Suprapubic skin (tissue), 4 donors: ENCODE measurements around the gene CD2AP. TPM values are rescaled to one million over a fixed set of nuclear protein-coding genes. Genes with fewer than 3 reads are reported as not detected.

ENCODE experiments used
- DNase-seq, 2 donors: peaks; one replicate each; pipeline ENCODE4 v3.0.0-alpha.2; 2019; ENCODE audit warnings: low spot score in 2 of 2
- H3K27ac ChIP-seq: fragments of 200-600 bp; sonication (generic); one replicate; pipeline ENCODE4 v1.5.1; 2019
- H3K27me3 ChIP-seq: fragments of 200-600 bp; sonication (generic); one replicate; pipeline ENCODE4 v1.5.1; 2019
- H3K36me3 ChIP-seq: fragments of 200-600 bp; sonication (generic); one replicate; pipeline ENCODE4 v1.5.1; 2019
- H3K4me1 ChIP-seq: fragments of 200-600 bp; sonication (generic); one replicate; pipeline ENCODE4 v1.5.1; 2019
- H3K4me3 ChIP-seq: fragments of 200-600 bp; sonication (generic); one replicate; pipeline ENCODE4 v1.5.1; 2019; ENCODE audit warnings: mild to moderate bottlenecking
- H3K9me3 ChIP-seq: fragments of 200-600 bp; sonication (generic); one replicate; pipeline ENCODE4 v1.5.1; 2019
- EP300 ChIP-seq: sonication (generic); formaldehyde crosslinking; IDR thresholded peaks from one replicate; pipeline ENCODE4 v1.6.1; 2017; ENCODE audit warnings: antibody characterized with exemption
- POLR2A ChIP-seq, 2 donors: fragments of 450-650 bp; IDR thresholded peaks; one replicate each; pipeline ENCODE4 v1.6.1; 2017; ENCODE audit warnings: antibody characterized with exemption in 2 of 2, mild to moderate bottlenecking in 2 of 2, moderate library complexity in 2 of 2
- POLR2AphosphoS5 ChIP-seq, 3 donors: sonication (generic); formaldehyde crosslinking; IDR thresholded peaks; one replicate each; pipeline ENCODE4 v1.6.1; 2017; ENCODE audit warnings: antibody characterized with exemption in 3 of 3
- WGBS: methylation state at CpG from one replicate; pipeline ENCODE4 v1.1.5; 2018; 5-methylcytosine and 5-hydroxymethylcytosine counted together
- total RNA-seq, 4 donors: library from RNA; depleted of rRNA; stranded (reverse); fragments of >200 nt; gene quantifications; one replicate each; pipeline ENCODE4 v1.1.0, GENCODE V29; 2016
- TF ChIP-seq, protein P1 (sequence below), 2 donors: fragments of 200-600 bp in 1 of 2; fragments of 450-650 bp in 1 of 2; sonication (generic) in 1 of 2; IDR thresholded peaks; one replicate each; pipeline ENCODE4 v1.5.1; 2016 to 2019; ENCODE audit warnings: antibody characterized with exemption in 2 of 2, mild to moderate bottlenecking in 1 of 2, moderate library complexity in 1 of 2

The CD2AP gene
- total RNA-seq, 4 donors from 2014 or later = 20.4 to 41.8 (median 28.3) TPM

DNA sequence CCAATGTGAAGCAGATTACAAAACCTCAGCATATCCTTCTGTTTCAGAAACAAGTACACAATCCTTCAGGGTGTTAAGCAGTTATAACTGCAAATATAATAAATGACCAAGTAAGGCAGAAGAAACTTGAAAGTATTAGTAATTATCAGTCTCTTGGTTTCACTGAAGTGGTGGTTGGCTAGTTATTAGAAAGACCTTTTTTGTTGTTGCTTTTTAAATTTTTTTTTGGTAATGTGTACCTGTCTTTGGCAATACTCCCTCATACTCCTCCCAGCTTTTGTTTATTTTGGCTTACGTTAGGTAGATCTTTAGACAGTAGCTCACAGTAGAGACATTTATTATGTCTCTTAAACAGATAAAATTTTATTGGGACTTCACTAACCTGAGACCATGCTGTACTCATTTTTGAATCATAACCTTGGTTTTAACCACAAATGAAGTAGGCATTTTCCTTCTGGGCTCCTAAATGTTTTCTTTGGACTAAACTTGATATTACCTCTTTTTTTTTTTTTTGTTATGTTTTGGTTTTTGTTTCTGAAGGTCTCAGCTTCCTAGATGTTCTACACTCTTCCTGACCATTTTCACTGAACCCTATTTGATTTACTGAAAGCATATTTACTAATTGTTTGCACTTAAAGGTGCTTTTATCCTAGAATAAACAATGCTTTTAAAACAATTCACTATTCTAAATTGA is 6.4 kb downstream of the CD2AP start:
- Histone ChIP-seq H3K4me3 (no peak overlapping the region), H3K27ac (no peak overlapping the region), H3K4me1 (peaks cover 59% of the 10 kb centered on the region), H3K27me3 (no peaks in the 10 kb centered on the region), H3K36me3 (no peaks in the 10 kb centered on the region), H3K9me3 (no peaks in the 10 kb centered on the region)
- 46% methylated on average over 1 of the region's 1 CpG for WGBS
- TF ChIP-seq POLR2A (IDR thresholded peaks at IDR 0.05) = no peak
- TF ChIP-seq POLR2AphosphoS5 (IDR thresholded peaks at IDR 0.05) = no peak
- TF ChIP-seq, protein P1, sequence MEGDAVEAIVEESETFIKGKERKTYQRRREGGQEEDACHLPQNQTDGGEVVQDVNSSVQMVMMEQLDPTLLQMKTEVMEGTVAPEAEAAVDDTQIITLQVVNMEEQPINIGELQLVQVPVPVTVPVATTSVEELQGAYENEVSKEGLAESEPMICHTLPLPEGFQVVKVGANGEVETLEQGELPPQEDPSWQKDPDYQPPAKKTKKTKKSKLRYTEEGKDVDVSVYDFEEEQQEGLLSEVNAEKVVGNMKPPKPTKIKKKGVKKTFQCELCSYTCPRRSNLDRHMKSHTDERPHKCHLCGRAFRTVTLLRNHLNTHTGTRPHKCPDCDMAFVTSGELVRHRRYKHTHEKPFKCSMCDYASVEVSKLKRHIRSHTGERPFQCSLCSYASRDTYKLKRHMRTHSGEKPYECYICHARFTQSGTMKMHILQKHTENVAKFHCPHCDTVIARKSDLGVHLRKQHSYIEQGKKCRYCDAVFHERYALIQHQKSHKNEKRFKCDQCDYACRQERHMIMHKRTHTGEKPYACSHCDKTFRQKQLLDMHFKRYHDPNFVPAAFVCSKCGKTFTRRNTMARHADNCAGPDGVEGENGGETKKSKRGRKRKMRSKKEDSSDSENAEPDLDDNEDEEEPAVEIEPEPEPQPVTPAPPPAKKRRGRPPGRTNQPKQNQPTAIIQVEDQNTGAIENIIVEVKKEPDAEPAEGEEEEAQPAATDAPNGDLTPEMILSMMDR (IDR thresholded peaks at IDR 0.05) = no peak
- no peak for TF ChIP-seq EP300
- DNase-seq = no peak

DNA sequence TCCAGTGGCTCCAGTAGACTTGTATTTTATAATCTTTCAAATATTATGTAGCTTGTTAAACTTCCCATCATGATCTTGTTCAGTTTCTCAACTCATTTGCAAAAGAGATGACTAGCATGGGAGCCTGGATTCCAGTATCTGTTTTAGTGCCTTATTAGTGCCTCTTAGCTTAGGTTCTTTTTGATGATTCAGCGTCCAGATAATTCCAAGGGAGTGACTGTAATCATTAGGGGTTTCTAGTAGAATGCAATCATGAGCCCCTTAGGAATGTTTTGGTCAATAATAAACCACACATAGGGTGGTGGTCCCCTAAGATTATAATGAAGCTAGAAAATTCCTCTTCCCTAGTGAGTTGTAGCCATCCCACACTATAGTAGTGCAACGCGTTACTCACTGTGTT is 7.0 kb downstream of the CD2AP start:
- H3K36me3 ChIP-seq = no peaks in the 10 kb centered on the region
- H3K4me1 ChIP-seq = peaks cover 53% of the 10 kb centered on the region
- 84% methylated on average over 3 of the region's 3 CpGs for whole genome bisulfite sequencing
- H3K4me3 ChIP-seq = no peak overlapping the region
- no peaks in the 10 kb centered on the region for H3K27me3 ChIP-seq
- H3K9me3 ChIP-seq = no peaks in the 10 kb centered on the region
- H3K27ac ChIP-seq = no peak overlapping the region
- no peak for DNase-seq
- no peak for TF ChIP-seq POLR2AphosphoS5 (IDR thresholded peaks at IDR 0.05)
- no peak for TF ChIP-seq POLR2A (IDR thresholded peaks at IDR 0.05)
- no peak for TF ChIP-seq EP300
- TF ChIP-seq, protein P1 (IDR thresholded peaks at IDR 0.05) = no peak

DNA sequence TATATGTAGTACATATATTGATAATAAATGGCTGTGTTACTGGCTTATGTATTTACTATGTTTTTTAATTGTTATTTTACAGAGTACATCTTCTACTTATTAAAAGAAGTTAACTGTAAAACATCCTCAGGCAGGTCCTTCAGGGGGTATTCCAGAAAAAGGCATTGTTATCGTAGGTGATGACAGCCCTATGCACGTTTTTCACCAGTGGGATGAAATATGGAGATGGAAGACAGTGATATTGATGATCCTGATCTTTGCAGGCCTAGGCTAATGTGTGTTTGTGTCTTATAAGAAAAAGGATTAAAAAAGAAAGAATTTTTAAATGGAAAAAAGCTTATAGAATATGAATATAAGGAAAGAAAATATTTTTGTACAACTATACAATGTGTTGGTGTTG is 7.5 kb downstream of the CD2AP start:
- no peak for DNase-seq
- 74% methylated on average over 2 of the region's 2 CpGs for WGBS
- TF ChIP-seq POLR2A (IDR thresholded peaks at IDR 0.05) = no peak
- TF ChIP-seq EP300 = no peak
- Histone ChIP-seq H3K4me3 (no peak overlapping the region), H3K4me1 (peaks cover 48% of the 10 kb centered on the region), H3K27me3 (no peaks in the 10 kb centered on the region), H3K9me3 (no peaks in the 10 kb centered on the region), H3K36me3 (no peaks in the 10 kb centered on the region), H3K27ac (no peak overlapping the region)

DNA sequence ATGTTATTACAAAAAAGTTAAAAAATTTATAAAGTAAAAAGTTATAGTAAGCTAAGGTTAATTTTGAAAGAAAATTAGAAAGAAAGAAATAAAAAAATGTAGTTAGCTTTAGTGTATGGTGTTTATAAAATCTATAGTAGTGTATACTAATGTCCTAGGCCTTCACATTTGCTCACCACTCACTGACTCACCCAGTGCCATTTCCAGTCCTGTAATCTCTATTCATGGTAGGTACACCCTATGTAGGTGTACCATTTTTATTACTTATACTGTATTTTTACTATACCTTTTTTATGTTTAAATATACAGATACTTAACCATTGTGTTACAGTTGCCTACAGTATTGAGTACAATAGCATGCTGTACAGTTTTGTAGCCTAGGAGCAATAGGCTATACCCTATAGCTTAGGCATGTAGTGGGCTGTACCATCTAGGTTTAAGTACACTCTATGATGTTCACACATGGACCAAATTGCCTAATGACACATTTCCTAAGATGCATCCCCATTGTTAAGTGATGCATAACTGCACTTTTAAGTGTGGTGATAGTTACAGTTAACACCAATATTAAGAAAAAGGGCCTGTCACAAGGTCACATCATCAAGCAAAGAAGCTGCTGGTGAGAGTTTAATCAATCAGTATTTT is 8.0 kb downstream of the CD2AP start:
- TF ChIP-seq, protein P1 (IDR thresholded peaks at IDR 0.05) = no peak
- no peak for TF ChIP-seq EP300
- no peak for TF ChIP-seq POLR2AphosphoS5 (IDR thresholded peaks at IDR 0.05)
- no peak for TF ChIP-seq POLR2A (IDR thresholded peaks at IDR 0.05)
- Histone ChIP-seq H3K36me3 (no peaks in the 10 kb centered on the region), H3K4me3 (no peak overlapping the region), H3K4me1 (peaks cover 43% of the 10 kb centered on the region), H3K27ac (no peak overlapping the region), H3K9me3 (no peaks in the 10 kb centered on the region), H3K27me3 (no peaks in the 10 kb centered on the region)
- DNase-seq = no peak

DNA sequence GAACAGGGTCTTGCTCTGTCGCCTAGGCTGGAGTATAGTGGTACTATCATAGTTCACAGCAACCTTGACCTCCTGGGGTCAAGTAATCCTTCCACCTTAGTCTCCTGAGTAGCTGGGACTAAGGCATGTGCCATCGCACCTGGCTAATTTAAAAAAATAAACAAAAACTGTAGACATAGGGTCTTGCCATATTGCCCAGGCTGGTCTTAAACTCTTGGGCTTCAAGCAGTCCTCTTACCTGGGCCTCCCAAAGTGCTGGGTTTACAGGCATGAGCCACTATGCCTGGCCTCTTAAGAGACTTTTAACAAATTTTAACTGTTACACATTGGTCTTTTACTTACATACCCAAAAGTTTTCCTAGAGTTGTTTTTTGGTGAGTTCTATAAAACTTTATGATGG is 12.4 kb downstream of the CD2AP start:
- Histone ChIP-seq H3K27ac (no peak overlapping the region), H3K36me3 (no peaks in the 10 kb centered on the region), H3K4me3 (no peak overlapping the region), H3K27me3 (no peaks in the 10 kb centered on the region), H3K4me1 (peaks cover 5% of the 10 kb centered on the region), H3K9me3 (no peaks in the 10 kb centered on the region)
- WGBS = 94% methylated on average over 2 of the region's 2 CpGs
- DNase-seq = no peak
- no peak for TF ChIP-seq POLR2A (IDR thresholded peaks at IDR 0.05)
- no peak for TF ChIP-seq POLR2AphosphoS5 (IDR thresholded peaks at IDR 0.05)
- TF ChIP-seq, protein P1 (IDR thresholded peaks at IDR 0.05) = no peak
- no peak for TF ChIP-seq EP300
